HL-60 (cell line): ENCODE data around the gene ABCB9.
A peak's percentile ranks its signal among the peaks of the same experiment; 100 is the strongest.

Source experiments
- DNase-seq, 2 experiments: peaks; one replicate each; pipeline ENCODE4 v3.0.0-alpha.2; 2010 to 2020; ENCODE audit warnings: low read depth in 1 of 2, low spot score in 1 of 2
- H3K27ac ChIP-seq: fragments of 250-450 bp; sonication (Bioruptor Pico); replicated peaks from 2 replicates; pipeline ENCODE4 v1.5.1; 2020; ENCODE audit warnings: mild to moderate bottlenecking, moderate library complexity
- H3K27me3 ChIP-seq: fragments of 250-450 bp; sonication (Bioruptor Pico); 2 replicates; pipeline ENCODE4 v1.5.1; 2021; ENCODE audit warnings: mild to moderate bottlenecking, moderate library complexity; ENCODE audit not compliant: insufficient read depth, poor library complexity, severe bottlenecking
- H3K4me3 ChIP-seq: replicated peaks from 2 replicates; pipeline ENCODE4 v1.5.1; 2011; ENCODE audit warnings: mild to moderate bottlenecking, control low read depth, low read length; ENCODE audit not compliant: insufficient read depth
- CTCF ChIP-seq: IDR thresholded peaks from one replicate; pipeline ENCODE4 v1.5.1; 2011; ENCODE audit warnings: low read length, control low read depth, inconsistent platforms; ENCODE audit not compliant: insufficient read depth
- GABPA ChIP-seq: IDR thresholded peaks from 2 replicates; pipeline ENCODE4 v1.6.1; 2012; ENCODE audit warnings: low read depth
- POLR2AphosphoS5 ChIP-seq: IDR thresholded peaks from 2 replicates; pipeline ENCODE4 v1.6.1; 2012; ENCODE audit warnings: low read depth
- REST ChIP-seq: IDR thresholded peaks from 2 replicates; pipeline ENCODE4 v1.6.1; 2012; ENCODE audit warnings: low read depth; ENCODE audit not compliant: insufficient replicate concordance
- SPI1 ChIP-seq: IDR thresholded peaks from 2 replicates; pipeline ENCODE4 v1.6.1; 2012; ENCODE audit warnings: low read depth, mild to moderate bottlenecking, borderline replicate concordance

The ABCB9 gene

DNA sequence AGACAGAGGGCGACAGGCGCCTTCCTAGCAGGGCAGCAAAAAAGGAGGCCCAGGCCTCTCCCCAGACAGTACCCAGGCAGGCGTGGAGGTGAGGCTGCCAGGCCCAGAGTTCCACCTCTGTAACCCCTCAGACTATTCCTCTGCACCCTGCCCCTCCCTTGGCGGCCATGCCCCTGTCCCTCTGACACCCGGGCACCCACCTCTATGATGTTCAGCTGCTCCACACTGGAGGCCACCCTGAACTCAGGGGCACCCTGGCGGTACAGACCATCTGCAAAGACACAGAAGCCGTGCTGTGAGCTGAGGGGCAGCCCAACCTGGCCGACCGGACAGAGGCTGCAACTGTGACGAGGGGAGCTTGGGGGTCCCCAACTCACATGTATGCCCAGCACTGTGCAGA, 34.3 kb upstream of the ABCB9 start:
- H3K4me3 ChIP-seq, result no peak overlapping the region

DNA sequence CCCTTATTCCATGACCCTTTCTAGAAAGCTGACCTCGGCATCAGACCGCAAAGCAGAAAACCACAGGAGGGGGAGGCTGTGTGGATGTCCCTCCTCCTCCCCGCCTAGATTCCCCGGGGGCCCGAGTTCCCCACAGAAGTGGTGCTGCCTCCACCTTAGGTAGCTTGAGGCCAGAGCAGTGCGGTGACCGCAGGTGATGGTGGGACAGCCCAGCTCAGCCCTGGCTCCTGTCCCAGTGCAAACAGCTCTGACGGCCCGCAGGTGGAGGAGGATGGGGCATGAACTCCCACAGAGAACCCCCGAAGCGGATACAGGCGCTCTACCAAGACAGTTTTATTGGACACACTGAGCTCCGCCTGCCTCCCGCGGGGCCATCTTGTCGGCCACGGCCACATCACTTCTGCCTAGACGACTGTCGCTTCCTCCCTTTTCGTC, 33.7 kb upstream of the ABCB9 start:
- Histone ChIP-seq H3K27ac (no peak overlapping the region), H3K27me3 (peaks cover 2% of the 10 kb centered on the region), H3K4me3 (no peak overlapping the region)
- peak in 1 of 2 experiments; percentile 36 for DNase-seq
- TF ChIP-seq GABPA, result no peak
- TF ChIP-seq POLR2AphosphoS5, result no peak; the same call in 1 of the 2 replicates
- no peak for TF ChIP-seq SPI1
- no peak for TF ChIP-seq REST
- TF ChIP-seq CTCF, result no peak

More for the DNA sequence above, 34.3 kb upstream of the ABCB9 start:
- peaks cover 2% of the 10 kb centered on the region for H3K27me3 ChIP-seq
- TF ChIP-seq GABPA (no peak), SPI1 (no peak), POLR2AphosphoS5 (no peak), REST (no peak), CTCF (no peak)
- no peak overlapping the region for H3K27ac ChIP-seq
- DNase-seq, result no peak

GRCh38 chr12:122999196-122999946, 33.1 kb upstream of the ABCB9 start:
- DNase-seq, result no peak
- H3K27ac ChIP-seq, result no peak overlapping the region
- H3K4me3 ChIP-seq, result no peak overlapping the region
- TF ChIP-seq GABPA, result no peak
- no peak for TF ChIP-seq REST
- no peak for TF ChIP-seq CTCF
- no peak for TF ChIP-seq SPI1
- no peak for TF ChIP-seq POLR2AphosphoS5
- H3K27me3 ChIP-seq, result peaks cover 2% of the 10 kb centered on the region
